ENCODE measurements around the gene VTN. TPM values are rescaled to one million over a fixed set of nuclear protein-coding genes. Genes with fewer than 3 reads are reported as not detected.

The VTN gene
- total RNA-seq, 1 donor from 2014 or later, result 40.4 TPM

DNA sequence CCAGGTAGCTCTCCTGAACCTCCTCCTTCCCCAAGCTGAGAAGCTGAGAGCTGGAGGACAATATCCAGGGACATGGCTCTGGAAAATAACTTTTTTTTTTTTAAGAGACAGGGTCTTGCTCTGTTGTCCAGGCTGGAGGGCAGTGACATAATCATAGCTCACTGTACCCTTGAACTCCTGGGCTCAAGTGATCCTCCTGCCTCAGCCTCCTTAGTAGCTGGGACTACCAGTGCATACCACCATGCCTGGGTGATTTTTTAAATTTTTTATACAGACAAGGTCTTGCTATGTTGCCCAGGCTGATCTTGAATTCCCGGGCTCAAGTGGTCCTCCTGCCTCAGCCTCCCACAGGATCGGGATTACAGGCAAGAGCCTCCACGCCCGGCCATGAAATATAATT is 29.7 kb upstream of the VTN start:
- Histone ChIP-seq H3K4me3 (no peak overlapping the region), H3K27ac (replicated peaks) (no peak overlapping the region), H3K36me3 (peaks cover 30% of the 10 kb centered on the region), H3K9me3 (replicated peaks) (no peaks in the 10 kb centered on the region), H3K4me1 (peaks cover 18% of the 10 kb centered on the region), H3K27me3 (ENCODE audit: low read depth) (peaks cover 6% of the 10 kb centered on the region)
- DNase-seq, result no peak
- intact Hi-C loops (cut with micrococcal nuclease), result no loop called here
- TF ChIP-seq, protein P1, sequence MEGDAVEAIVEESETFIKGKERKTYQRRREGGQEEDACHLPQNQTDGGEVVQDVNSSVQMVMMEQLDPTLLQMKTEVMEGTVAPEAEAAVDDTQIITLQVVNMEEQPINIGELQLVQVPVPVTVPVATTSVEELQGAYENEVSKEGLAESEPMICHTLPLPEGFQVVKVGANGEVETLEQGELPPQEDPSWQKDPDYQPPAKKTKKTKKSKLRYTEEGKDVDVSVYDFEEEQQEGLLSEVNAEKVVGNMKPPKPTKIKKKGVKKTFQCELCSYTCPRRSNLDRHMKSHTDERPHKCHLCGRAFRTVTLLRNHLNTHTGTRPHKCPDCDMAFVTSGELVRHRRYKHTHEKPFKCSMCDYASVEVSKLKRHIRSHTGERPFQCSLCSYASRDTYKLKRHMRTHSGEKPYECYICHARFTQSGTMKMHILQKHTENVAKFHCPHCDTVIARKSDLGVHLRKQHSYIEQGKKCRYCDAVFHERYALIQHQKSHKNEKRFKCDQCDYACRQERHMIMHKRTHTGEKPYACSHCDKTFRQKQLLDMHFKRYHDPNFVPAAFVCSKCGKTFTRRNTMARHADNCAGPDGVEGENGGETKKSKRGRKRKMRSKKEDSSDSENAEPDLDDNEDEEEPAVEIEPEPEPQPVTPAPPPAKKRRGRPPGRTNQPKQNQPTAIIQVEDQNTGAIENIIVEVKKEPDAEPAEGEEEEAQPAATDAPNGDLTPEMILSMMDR (IDR thresholded peaks at IDR 0.05; ENCODE audit: borderline replicate concordance), result no peak

DNA sequence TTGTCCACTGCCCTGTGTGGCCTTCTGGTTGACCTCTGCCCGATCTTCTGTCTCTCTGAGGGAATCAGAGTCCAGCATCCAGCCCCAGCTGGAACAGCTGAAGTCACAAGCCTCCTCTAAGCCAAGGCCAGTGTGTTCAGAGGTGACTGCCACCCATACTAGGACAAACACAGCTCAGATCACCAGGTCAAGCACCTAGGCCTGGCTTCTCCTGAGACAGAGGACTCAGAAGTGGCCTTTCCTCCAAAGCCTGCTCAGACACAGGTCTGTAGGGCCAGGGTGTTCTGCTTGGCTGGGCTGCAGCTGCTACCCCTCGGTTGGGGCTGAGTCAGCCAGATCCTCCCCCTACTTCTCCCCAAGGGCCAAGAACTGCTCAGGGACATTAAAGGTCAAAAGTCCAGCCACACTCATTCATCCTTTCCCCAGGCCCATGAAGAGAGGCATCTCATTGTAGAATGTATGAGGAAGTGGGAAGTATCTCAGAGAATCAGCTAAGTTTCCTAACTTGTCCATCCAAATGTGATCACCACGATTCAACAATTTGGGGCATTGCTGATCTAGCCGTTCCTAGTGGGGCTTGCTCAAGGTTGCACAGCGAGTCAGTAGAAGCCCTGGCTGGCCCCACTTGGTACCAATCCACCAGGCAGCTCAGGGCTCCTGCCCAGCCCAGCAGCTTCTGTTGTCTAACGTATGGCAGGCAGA is 28.3 kb upstream of the VTN start:
- Histone ChIP-seq H3K4me3 (no peak overlapping the region), H3K27me3 (ENCODE audit: low read depth) (no peaks in the 10 kb centered on the region), H3K27ac (replicated peaks) (peak overlapping the region; percentile 27), H3K36me3 (peaks cover 42% of the 10 kb centered on the region), H3K4me1 (peaks cover 14% of the 10 kb centered on the region), H3K9me3 (replicated peaks) (no peaks in the 10 kb centered on the region)
- intact Hi-C loops (cut with micrococcal nuclease), result no loop called here
- no peak for DNase-seq
- TF ChIP-seq, protein P1 (IDR thresholded peaks at IDR 0.05; ENCODE audit: borderline replicate concordance), result no peak

DNA sequence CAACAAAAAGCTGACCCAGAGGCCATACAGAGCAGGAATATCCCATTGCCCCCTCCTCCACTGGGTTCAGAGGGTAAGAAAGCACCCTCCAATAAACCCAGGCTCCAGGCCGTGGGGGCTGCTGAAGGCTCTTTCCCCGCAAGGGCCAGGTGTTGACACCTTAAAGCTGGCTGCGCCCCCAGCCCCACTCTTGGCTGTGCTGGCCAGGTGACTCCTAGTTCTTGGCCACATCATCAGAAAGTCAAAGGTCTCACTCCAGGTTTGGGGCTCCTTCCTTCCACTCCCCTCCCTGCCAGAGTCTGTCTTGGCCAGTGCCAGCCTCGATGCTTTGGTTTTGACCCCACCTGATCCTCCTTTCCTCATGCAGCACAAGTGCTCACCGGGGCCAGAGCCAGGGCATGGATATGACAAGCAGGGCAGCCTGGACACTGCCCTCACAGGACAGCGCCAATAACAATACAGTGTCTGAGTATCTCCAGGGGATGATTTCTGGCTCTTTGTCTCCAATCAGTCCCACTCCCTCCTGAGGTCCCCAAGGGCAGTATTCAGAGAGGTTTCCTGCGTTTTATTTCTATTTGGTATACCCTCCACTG is 27.7 kb upstream of the VTN start:
- DNase-seq, result no peak
- H3K4me3 ChIP-seq, result no peak overlapping the region
- H3K27me3 ChIP-seq (ENCODE audit: low read depth), result no peaks in the 10 kb centered on the region
- TF ChIP-seq, protein P1 (IDR thresholded peaks at IDR 0.05; ENCODE audit: borderline replicate concordance), result no peak
- peaks cover 49% of the 10 kb centered on the region for H3K36me3 ChIP-seq
- peak overlapping the region; percentile 27 for H3K27ac ChIP-seq (replicated peaks)
- no peaks in the 10 kb centered on the region for H3K9me3 ChIP-seq (replicated peaks)
- peaks cover 14% of the 10 kb centered on the region for H3K4me1 ChIP-seq
- intact Hi-C loops (cut with micrococcal nuclease), result no loop called here

DNA sequence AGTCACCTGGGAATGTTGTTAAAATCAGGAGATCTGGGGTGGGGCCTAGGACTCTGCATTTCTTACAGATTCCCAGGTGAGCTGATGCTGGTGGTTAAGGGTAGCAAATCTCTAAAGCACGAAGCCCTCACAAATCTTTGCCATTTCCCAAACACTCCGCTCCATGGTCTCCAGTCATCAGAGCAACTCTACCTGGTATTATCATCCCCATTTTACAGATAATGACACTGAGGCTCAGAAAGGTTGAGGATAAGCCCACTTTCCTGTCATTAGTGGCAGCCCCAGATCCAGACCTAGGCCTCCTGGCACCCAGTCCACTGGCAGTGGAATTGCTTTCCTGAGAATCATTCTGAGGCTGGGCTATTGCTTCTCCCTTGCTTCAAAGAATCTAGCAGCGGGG is 27.2 kb upstream of the VTN start:
- no peak for DNase-seq
- Histone ChIP-seq H3K4me3 (no peak overlapping the region), H3K9me3 (replicated peaks) (no peaks in the 10 kb centered on the region), H3K27me3 (ENCODE audit: low read depth) (no peaks in the 10 kb centered on the region), H3K27ac (replicated peaks) (no peak overlapping the region), H3K36me3 (peaks cover 52% of the 10 kb centered on the region), H3K4me1 (peaks cover 14% of the 10 kb centered on the region)
- intact Hi-C loops (cut with micrococcal nuclease), result no loop called here
- TF ChIP-seq, protein P1 (IDR thresholded peaks at IDR 0.05; ENCODE audit: borderline replicate concordance), result no peak

DNA sequence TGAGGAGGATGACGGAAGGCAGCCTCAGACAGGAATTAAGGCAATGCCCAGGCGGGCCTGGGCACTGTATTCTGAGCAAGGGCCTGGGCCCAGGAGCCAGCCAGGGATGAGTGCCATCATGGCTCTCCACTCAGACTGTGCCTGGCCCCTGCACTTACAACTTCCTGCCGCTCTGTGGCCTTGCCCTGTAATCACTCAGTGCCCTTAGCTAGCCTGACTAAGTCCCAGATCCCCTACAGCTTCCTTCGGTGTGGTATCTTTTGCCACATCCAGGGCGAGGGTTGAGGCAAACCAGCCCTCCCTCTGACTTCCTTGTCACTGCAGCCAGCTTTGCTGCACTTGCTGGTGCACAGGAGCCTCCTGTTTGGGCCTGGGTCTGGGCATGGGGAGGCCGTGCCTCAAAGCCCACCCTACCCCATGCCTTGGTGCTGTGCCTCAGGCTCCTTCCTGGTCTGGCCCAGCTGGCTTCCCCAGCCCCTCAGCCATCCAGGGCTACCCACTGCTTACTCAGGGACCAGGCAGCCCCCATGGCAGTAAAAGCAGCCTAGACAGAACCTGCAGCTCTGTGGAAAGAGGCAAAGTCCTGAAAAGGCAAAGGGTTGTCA is 26.6 kb upstream of the VTN start:
- Histone ChIP-seq H3K4me1 (peaks cover 14% of the 10 kb centered on the region), H3K4me3 (no peak overlapping the region), H3K36me3 (peaks cover 52% of the 10 kb centered on the region), H3K27me3 (ENCODE audit: low read depth) (no peaks in the 10 kb centered on the region), H3K27ac (replicated peaks) (no peak overlapping the region), H3K9me3 (replicated peaks) (no peaks in the 10 kb centered on the region)
- TF ChIP-seq, protein P1 (IDR thresholded peaks at IDR 0.05; ENCODE audit: borderline replicate concordance), result no peak
- DNase-seq, result no peak
- intact Hi-C loops (cut with micrococcal nuclease), result no loop called here

Measured in left ventricle myocardium inferior (tissue), 1 donor.